ENCODE measurements around the gene MB.

The MB gene

DNA sequence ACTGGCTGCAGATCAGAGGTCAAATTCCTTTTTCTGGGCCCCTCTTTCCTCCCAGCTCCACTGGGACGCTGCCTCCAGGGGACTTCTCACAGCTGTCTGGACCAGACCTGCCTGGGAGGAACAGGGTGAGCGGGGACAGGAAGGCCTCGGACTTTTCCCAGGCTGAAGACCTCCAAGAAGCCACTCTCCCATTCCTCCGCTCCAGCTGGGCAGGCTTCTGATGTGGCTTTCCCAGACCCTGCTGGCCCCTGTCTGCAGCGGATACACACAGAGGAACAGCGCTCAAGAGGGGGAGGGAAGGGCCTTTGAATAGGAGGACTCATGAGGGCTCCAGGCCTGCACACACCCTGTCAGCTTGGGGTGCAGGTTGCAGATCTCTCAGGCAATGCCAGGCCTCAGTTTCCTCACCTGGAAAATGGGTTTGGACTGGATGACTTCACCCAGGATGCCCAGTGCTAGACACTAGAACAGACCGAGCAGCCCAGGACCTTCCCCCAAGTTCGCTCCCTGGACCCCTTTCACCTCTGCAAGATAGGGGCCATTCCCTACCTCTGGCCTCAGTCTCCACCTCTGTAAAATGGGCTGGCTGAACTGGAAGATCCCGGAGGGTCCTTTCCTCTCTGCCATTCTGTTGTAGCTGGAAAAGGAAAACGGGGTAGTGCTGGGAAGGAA, 36.6 kb downstream of the MB start:
- no peaks in the 10 kb centered on the region; the same call in 1 of the 2 replicates for H3K27me3 ChIP-seq (ENCODE audit: insufficient read depth, low read depth)
- no peak overlapping the region for H3K27ac ChIP-seq
- no peaks in the 10 kb centered on the region for H3K36me3 ChIP-seq (ENCODE audit: insufficient read depth)
- no peaks in the 10 kb centered on the region for H3K79me2 ChIP-seq (ENCODE audit: insufficient read depth, low read depth)
- H2AFZ ChIP-seq (ENCODE audit: low read depth): no peak overlapping the region
- H3K4me2 ChIP-seq: no peak overlapping the region
- no peaks in the 10 kb centered on the region for H4K20me1 ChIP-seq (ENCODE audit: insufficient read depth)
- TF ChIP-seq, protein P1, sequence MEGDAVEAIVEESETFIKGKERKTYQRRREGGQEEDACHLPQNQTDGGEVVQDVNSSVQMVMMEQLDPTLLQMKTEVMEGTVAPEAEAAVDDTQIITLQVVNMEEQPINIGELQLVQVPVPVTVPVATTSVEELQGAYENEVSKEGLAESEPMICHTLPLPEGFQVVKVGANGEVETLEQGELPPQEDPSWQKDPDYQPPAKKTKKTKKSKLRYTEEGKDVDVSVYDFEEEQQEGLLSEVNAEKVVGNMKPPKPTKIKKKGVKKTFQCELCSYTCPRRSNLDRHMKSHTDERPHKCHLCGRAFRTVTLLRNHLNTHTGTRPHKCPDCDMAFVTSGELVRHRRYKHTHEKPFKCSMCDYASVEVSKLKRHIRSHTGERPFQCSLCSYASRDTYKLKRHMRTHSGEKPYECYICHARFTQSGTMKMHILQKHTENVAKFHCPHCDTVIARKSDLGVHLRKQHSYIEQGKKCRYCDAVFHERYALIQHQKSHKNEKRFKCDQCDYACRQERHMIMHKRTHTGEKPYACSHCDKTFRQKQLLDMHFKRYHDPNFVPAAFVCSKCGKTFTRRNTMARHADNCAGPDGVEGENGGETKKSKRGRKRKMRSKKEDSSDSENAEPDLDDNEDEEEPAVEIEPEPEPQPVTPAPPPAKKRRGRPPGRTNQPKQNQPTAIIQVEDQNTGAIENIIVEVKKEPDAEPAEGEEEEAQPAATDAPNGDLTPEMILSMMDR (conservative IDR thresholded peaks at IDR 0.05; ENCODE audit: low read depth, low read length): no peak
- no peak overlapping the region for H3K9ac ChIP-seq
- no peaks in the 10 kb centered on the region for H3K4me1 ChIP-seq (ENCODE audit: low read depth, poor library complexity, severe bottlenecking)
- no peak overlapping the region for H3K4me3 ChIP-seq (IDR thresholded peaks at IDR 0.05; ENCODE audit: insufficient read depth, low read depth, low read length)

DNA sequence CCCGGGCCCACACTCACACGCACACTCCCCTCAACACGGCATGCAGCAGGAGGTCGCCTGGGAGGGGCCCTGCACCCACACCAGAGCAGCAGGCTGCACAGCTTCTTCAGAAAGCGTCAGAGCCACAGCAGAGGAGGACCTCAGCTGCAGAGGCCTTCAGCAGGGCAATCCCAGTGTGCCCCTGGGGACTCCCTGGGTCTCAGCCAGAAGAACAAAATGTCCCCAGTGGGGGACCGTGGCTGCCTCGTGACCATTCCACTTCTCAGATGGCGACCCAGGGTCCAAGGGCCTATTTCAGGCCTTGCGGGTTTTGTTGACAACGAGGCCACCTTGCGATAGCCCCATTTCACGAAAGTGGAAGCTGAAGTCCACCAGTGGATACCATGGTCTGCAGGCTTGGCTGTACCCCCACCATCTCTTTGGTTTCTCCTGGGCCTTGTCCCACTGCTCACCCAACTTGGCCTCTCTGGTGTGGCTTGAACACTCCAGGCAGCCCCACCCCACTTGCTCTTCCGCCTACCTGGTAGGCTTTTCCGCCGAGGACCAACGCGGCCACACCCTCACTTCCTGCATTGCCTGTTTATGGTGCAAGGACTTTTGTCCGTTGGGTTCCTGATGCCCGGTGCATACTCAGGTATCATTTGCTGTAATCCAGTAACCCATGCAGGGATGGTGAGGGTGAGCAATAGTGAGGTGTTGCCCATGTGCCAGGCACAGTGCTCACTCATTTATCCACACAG, 38.1 kb downstream of the MB start:
- Histone ChIP-seq H3K4me1 (ENCODE audit: low read depth, poor library complexity, severe bottlenecking) (no peaks in the 10 kb centered on the region), H3K36me3 (ENCODE audit: insufficient read depth) (no peaks in the 10 kb centered on the region), H4K20me1 (ENCODE audit: insufficient read depth) (no peaks in the 10 kb centered on the region), H3K4me3 (IDR thresholded peaks at IDR 0.05; ENCODE audit: insufficient read depth, low read depth, low read length) (no peak overlapping the region), H3K4me2 (no peak overlapping the region), H3K79me2 (ENCODE audit: insufficient read depth, low read depth) (no peaks in the 10 kb centered on the region), H3K27me3 (ENCODE audit: insufficient read depth, low read depth) (no peaks in the 10 kb centered on the region; the same call in 1 of the 2 replicates), H3K9ac (no peak overlapping the region), H2AFZ (ENCODE audit: low read depth) (no peak overlapping the region), H3K27ac (no peak overlapping the region)
- TF ChIP-seq, protein P1 (conservative IDR thresholded peaks at IDR 0.05; ENCODE audit: low read depth, low read length): no peak

DNA sequence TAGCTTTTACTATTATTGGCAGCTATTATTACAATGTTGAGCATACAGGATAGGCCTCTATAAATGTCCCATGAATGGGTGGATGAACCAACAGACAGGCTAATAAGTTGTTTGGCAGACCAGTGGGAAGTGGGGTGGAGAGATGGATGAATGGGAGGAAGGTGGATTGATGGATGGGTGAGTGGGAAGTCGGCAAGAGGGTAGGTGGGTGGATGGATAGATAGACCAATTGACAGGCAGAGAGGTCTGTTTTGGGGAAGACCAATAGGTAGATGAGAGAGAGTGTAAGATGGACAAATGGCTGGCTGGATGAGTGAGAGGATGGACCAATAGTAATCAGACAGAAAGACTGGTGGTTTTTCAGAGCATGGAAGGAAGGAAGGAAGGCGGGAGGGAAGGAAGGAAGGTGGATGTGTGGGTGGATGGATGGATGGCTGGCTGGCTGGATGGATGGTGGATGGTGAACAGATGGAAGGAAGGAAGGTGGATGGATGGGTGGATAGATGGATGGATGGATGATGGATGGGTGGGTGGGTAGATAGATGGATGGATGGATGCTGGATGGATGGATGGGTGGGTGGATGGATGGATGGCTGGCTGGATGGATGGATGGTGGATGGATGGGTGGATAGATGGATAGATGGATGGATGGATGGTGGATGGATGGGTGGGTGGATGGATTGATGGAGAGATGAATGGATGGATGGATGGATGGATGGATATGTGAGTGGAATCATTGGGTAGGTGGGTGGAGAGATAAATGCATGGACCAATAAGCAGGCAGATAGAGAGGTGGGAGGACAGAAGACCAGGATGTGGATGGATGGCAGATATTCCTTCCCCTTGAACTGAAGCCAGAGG, 39.1 kb downstream of the MB start:
- H3K4me2 ChIP-seq: no peak overlapping the region

DNA sequence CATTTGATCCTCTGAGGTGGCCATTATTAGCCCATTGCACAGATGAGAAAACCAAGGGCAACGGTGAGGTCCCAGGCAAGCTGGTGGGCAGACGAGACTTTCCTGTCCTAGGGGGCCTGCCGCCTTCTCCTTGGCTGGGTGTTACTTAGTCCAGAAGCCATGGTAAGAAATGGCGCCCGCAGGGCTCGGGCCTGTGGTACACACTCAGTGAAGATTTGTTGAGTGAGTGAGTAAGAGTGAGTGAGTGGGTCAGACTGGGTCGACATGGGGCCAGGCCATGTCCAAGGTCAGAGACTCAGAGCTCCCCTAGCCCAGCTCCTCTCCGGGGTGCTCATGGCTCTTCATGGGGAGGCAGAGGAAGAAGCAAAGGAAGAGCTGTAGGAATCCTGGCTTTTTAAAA, 40.5 kb downstream of the MB start:
- H3K27ac ChIP-seq: no peak overlapping the region
- no peaks in the 10 kb centered on the region for H3K27me3 ChIP-seq (ENCODE audit: insufficient read depth, low read depth)
- no peaks in the 10 kb centered on the region for H3K36me3 ChIP-seq (ENCODE audit: insufficient read depth)
- no peak overlapping the region for H3K9ac ChIP-seq
- TF ChIP-seq, protein P1 (conservative IDR thresholded peaks at IDR 0.05; ENCODE audit: low read depth, low read length): no peak
- H3K4me3 ChIP-seq (IDR thresholded peaks at IDR 0.05; ENCODE audit: insufficient read depth, low read depth, low read length): no peak overlapping the region
- H4K20me1 ChIP-seq (ENCODE audit: insufficient read depth): no peaks in the 10 kb centered on the region
- H3K4me1 ChIP-seq (ENCODE audit: low read depth, poor library complexity, severe bottlenecking): no peaks in the 10 kb centered on the region
- no peaks in the 10 kb centered on the region for H3K79me2 ChIP-seq (ENCODE audit: insufficient read depth, low read depth)
- H3K4me2 ChIP-seq: no peak overlapping the region
- H2AFZ ChIP-seq (ENCODE audit: low read depth): no peak overlapping the region

More for the DNA sequence above, 39.1 kb downstream of the MB start:
- no peak overlapping the region for H3K9ac ChIP-seq
- H4K20me1 ChIP-seq (ENCODE audit: insufficient read depth): no peaks in the 10 kb centered on the region
- H3K4me3 ChIP-seq (IDR thresholded peaks at IDR 0.05; ENCODE audit: insufficient read depth, low read depth, low read length): no peak overlapping the region
- H3K79me2 ChIP-seq (ENCODE audit: insufficient read depth, low read depth): no peaks in the 10 kb centered on the region
- H3K4me1 ChIP-seq (ENCODE audit: low read depth, poor library complexity, severe bottlenecking): no peaks in the 10 kb centered on the region
- H3K27me3 ChIP-seq (ENCODE audit: insufficient read depth, low read depth): no peaks in the 10 kb centered on the region
- H2AFZ ChIP-seq (ENCODE audit: low read depth): no peak overlapping the region
- no peak overlapping the region for H3K27ac ChIP-seq
- TF ChIP-seq, protein P1 (conservative IDR thresholded peaks at IDR 0.05; ENCODE audit: low read depth, low read length): no peak
- H3K36me3 ChIP-seq (ENCODE audit: insufficient read depth): no peaks in the 10 kb centered on the region
